GM18505 (cell line): Measurements from ENCODE around the gene ODR4.
"Not testable (repeated sequence)": the region's sequence is repeated elsewhere in the genome, so short reads cannot be mapped to it uniquely, and the experiment has no call there.

Experiments used
- ATAC-seq: cut with Tn5 transposase; IDR thresholded peaks from one replicate; pipeline ENCODE4 v1.9.1; 2021; ENCODE audit not compliant: unreplicated experiment
- POLR2A ChIP-seq: IDR thresholded peaks from 4 replicates; pipeline ENCODE4 v1.6.1; 2011; ENCODE audit warnings: borderline replicate concordance; ENCODE audit not compliant: insufficient read depth, insufficient read length; ENCODE audit errors: extremely low read depth

ODR4 gene

DNA sequence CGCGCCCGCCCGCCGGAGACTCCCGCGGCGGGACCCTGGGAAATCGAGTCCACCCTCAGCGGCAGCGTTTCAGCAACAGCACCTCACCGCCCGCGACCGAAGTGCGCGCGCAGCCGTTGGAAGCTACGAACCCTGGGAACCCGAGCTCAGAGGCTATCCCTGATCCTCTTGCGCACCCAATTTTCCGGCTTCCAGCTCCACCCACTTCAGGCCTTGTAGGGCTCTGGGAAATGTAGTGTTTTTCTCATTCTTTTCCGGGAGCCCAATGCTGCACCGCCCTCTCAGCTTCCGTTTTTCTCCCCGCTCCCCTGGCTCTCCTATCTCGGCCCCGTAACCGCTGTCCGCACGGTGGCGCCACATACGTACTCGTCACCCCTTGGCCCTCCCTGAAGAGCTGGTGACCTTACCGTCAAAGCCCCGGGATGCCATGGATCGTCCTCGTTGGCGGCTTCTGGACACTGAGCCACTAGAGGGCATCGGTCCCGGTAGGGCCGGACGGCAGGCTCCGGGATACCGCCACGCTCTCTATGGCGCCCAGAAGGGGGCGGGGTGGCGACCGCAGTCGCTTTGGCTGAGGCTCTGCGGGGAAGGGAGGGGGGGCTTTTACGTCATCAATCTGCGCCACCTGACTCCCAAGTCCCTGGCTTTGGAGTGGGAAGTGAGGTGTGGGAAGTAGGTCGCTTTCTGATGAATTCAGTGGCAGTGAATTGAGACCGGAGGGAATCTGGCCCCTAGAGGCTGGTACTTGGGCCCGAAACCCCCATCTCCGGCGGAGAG is at the start of gene ODR4, which contains the start of gene TPR:
Gene ODR4 (plus strand): TSS at position 687 of the 777 bp plus-strand sequence. CDS start 3,948 bp downstream, outside the sequence.
Gene TPR (minus strand): TSS at position 102 of the 777 bp plus-strand sequence. CDS start 225 bp downstream, outside the sequence.
- ATAC-seq = peak; percentile 88
- TF ChIP-seq POLR2A = peak; percentile 81

DNA sequence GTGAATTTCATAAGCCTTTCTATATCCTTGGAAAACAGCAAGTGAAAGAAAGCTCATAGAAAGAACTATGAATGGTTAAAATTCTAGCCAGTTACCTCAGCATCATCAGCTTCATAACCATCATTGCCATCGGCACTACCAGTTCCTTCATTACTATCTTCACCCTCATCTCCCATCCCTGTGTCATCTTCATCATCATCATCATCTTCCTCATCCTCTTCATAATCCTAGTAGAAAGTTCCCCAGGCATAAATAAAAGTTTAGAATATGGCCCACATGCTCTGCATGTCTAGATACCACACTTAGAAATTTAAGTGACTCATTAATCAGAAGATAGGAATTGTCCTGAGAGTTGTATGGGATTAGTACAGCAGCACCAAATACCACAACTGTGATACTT is 49.6 kb upstream of the ODR4 start:
- TF ChIP-seq POLR2A = no peak
- ATAC-seq = no peak

DNA sequence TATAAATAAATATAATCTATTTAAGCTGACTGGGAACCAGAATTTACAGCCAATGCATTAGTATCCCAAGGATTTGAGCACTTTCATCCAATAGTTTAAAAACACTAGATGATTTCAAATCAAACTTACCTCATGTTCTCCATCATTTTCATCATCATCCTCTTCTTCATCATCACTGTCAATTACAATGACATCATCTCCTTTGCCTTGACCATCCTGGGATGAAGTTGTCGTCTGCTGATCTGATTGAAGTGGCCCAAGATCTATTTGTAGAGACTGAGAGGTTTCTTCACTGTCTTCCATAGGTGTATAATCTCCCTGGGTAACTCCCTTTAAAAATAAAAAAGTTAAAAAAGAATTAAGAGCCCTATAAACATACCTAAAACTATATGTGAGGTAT is 48.3 kb upstream of the ODR4 start:
- ATAC-seq = no peak
- no peak for TF ChIP-seq POLR2A

DNA sequence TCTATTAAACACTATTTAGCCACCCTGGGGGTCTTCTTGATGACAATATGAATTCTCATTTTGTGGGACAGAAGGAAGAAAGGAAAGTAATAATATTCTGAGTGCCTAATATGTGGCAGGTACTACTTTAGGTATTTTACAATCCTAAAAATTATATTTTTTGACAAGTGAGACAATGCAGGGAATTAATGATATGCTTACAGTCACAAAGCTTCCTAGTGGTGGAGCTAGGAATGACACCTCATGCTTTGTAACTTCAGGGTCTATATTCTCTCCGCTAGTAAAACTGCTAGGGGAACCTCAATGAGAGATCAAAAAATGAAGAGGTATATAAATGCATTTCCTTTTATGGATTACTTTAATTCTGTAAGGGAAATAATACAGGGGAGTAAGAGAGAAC is 44.9 kb upstream of the ODR4 start:
- ATAC-seq = no peak
- TF ChIP-seq POLR2A = no peak

DNA sequence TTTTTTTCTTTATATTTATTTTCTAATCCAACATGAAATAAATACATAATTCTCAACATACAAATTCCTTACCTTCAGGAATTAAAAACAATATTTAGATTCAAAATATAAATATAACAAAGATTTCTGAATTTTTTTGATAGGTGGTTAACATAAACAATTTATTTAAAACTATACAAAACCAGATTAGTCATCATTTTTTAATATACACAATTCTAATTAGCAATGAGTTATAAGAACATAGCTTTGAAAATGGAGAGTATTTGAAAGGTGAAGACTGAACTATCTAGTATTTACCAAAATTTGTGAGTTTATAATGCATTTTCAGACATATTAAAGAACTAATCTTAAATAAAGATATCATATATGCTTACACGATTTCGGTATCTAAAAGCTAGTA is 38.1 kb upstream of the ODR4 start:
- ATAC-seq = no peak
- TF ChIP-seq POLR2A = no peak

DNA sequence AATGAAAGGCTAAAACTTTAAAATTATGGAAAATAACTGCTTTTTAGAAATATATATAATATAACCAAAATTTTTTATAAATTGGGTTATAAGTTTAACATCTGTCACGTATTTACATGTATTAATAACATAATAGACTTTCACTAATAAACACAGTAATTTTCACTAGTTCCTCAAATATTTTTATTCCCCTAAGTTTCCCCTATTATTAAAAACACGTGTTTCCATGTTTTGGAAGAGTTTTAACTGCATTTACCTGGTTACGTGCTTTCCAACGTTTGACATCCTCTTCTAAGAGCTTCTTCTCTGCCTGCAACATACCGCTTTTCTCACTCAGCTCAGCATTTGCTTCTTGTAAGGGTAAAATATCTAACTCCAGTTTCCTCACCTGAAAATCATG is 34.9 kb upstream of the ODR4 start:
- no peak for ATAC-seq

DNA sequence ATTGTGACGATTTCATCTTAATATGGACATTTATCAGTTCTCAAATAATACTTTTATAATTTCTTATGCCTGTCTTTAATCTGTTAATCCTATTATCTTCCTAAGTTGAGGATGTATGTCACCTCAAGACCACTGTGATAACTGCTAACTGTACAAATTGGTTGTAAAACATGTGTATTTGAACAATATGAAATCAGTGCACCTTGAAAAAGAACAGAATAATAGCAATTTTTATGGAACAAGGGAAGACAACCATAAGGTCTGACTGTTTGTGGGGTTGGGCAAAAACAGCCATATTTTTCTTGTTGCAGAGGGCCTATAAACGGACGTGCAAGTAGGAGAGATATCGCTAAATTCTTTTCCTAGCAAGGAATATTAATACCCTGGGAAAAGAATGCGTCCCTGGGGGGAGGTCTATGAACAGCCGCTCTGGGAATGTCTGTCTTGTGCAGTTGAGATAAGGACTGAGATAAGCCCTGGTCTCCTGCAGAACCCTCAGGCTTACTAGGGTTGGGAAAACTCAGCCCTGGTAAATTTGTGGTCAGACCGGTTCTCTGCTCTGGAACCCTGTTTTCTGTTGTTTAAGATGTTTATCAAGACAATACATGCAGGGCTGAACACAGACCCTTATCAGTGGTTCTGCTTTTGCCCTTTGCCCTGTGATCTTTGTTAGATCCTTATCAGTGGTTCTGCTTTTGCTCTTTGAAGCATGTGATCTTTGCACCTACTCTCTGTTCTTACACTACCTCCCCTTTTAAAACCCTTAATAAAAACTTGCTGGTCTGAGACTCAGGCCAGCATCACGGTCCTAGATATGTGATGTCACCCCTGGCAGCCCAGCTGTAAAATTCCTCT is 27.6 kb upstream of the ODR4 start:
- ATAC-seq = not testable (repeated sequence)

More for the DNA sequence above, 34.9 kb upstream of the ODR4 start:
- TF ChIP-seq POLR2A = no peak

DNA sequence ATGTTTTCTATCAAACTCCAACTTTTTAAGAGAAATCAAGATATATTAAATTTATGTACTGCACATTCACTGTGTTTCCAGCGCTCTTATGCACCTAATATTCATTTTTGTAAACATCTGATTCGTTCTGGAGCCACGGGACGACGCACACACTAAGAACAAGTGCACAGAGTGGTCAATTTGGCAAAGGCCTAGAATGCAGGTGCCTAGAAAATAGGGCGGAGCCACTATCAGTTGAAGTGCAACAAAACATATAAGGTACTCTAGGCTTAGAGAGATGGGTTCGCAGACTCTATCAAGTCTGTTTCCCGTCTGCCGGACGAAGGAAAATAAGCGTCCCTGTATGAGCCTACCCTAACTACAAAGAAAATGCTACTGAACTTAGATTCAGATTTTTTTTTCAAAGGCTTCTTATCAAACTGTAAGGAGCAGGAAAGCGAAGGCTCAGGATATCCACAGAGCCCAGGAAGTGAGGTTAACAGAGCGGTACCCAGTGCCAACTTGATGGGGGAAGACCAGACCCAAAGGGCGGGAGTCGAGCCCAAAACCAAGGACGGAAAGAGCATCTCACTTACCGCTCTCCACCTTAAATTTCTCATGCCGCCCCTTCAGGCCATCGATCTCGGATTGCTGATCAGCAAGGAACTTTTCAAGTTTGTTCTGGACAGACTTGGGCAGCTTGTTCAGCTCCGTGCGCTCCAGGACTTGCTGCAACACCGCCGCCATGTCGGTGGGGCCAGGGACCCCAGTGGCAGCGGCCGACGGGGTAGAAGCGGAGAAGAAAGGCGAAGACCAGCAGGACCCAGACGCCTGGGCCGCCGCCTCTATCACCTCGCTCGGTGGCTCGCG is 1.1 kb upstream of the ODR4 start:
- ATAC-seq = peak; percentile 28
- TF ChIP-seq POLR2A = no peak

DNA sequence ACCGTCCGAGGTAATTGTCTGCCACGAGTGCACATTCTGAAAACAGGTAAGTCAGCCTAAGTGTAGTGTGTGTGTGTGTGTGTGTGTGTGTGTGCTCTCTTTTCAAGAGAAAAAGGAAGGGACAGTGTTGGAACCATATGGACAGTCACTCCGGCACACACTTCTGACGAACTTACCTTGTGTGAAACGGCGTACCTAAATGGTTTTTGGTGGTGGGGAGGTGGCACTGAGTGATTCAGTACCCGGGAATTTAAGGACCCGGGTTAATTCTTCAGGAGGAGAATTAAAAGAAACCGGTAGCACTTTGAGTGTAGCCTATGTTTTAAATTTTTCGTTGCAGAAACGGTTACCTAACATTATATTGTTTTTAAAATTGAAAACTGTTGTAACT is 286 bp downstream of the ODR4 start:
- ATAC-seq = no peak
- TF ChIP-seq POLR2A = no peak

DNA sequence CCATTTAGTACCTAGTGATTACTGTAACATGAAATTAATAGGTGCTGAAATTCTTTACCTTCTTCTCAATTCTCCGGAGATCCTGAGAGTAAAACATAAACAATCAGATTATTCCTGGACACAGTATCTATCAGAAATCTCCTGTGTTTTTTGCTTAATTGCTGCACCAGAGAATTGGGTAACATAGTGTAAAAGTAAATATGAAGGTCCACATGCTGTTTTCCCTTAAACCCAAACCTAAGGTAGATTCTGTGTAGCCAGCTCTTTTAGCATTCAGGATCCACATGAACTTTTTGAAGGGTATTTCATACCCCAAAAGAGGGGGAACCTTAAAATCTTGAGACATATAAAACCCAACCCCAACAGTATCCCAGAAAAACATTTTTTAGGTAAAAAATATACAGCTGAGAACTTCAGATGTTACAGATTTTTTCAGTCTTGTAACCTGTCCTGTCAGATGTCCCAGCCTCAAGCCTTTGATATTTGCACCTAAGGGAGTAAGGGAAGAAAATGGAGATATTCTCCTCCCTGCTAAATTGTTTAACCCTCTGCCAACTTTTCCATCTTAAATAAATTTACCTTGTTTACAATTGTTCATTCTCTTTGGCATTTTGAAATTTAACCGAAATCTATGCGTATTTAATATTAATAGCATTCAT is 11.2 kb downstream of the ODR4 start:
- TF ChIP-seq POLR2A = no peak
- ATAC-seq = no peak

DNA sequence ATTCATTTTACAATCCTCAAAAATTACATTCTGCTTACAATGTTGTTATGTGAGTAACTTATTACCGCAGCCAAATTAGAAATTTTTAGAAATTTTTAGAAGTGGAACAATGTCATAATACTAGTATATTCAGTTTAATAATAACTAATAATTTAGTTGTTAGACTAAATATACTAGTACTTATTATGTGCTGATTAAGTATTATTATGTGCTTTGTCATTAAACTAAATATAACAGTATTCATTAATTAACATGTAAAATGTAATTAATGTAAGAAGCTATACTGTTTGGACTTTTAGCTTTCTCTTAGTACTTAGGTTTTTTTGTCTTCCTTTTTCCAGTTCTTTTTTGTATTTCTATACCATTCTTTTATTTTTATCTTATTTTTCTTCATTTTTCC is 15.3 kb downstream of the ODR4 start:
- no peak for ATAC-seq
- no peak for TF ChIP-seq POLR2A

DNA sequence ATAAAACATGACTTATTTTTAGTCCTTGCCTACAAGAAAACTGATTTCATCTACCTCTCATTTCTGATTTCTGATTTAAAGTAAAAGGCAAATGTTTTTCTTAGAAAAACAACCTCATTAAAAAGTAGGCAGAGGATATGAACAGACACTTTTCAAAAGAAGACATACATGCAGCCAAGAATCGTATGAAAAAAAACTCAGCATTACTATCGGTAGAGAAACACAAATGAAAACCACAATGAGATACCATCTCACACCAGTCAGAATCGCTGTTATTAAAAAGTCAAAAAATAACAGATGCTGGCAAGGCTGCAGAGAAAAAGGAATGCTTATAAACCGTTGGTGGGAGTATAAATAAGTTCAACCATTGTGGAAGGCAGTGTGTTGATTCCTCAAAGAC is 16.2 kb downstream of the ODR4 start:
- no peak for ATAC-seq
- TF ChIP-seq POLR2A = no peak

DNA sequence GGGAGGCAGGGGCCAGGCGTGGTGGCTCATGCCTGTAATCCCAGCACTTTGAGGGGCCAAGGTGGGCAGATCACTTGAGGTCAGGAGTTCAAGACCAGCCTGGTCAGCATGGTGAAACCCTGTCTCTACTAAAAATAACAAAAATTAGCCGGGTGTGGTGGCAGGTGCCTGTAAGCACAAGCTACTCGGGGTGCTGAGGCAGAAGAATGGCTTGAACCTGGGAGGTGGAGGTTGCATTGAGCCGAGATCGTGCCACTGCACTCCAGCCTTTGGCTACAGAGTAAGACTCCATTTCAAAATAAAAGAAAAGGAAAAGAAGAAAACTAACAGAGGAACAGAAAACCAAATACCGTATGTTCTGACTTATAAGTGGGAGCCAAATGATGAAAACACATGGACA is 17.1 kb downstream of the ODR4 start:
- ATAC-seq = not testable (repeated sequence)

DNA sequence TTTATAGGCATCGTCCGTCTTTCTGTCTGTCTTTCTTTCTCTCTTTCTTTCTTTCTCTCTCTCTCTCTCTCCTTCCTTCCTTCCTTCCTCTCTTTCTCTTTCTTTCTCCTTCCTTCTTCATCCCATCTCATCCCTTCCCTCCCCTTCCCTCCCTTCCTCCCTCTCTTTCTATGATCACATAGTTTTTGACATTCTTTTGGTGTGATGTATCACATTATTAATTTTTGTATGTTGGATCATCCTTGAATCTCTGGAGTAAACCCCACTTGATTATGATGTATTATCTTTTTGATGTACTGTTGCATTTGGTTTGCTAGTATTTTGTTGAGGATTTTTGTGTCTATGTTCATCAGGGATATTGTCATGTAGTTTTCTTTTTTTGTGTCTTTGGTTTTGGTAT is 25.8 kb downstream of the ODR4 start:
- ATAC-seq = not testable (repeated sequence)
